GM19351 (cell line): ENCODE data around the gene GOLT1A.

Experiments used
- ATAC-seq: cut with Tn5 transposase; IDR thresholded peaks from one replicate; pipeline ENCODE4 v1.9.1; 2021; ENCODE audit warnings: mild to moderate bottlenecking, moderate library complexity; ENCODE audit not compliant: unreplicated experiment

The GOLT1A gene

DNA sequence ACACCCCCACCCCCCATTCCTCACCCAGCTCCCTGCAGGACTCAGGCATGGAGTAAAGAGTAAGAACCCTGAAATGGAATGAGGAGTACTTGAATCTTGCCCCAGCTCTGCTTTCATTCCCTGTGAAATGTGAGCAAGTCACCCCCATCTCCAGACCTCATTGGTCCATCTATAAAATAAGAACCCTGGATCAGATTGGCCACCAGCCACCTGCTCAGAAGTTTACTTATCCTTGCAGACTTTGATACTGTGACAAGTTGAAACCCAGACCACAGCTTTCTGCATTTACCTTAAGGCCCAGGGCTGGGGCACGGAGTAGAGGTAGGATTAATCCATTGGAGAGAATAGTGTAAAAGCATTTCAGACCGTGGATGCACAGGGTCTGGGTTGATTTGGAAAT lies 19.7 kb downstream of the GOLT1A start:
- no peak for ATAC-seq

DNA sequence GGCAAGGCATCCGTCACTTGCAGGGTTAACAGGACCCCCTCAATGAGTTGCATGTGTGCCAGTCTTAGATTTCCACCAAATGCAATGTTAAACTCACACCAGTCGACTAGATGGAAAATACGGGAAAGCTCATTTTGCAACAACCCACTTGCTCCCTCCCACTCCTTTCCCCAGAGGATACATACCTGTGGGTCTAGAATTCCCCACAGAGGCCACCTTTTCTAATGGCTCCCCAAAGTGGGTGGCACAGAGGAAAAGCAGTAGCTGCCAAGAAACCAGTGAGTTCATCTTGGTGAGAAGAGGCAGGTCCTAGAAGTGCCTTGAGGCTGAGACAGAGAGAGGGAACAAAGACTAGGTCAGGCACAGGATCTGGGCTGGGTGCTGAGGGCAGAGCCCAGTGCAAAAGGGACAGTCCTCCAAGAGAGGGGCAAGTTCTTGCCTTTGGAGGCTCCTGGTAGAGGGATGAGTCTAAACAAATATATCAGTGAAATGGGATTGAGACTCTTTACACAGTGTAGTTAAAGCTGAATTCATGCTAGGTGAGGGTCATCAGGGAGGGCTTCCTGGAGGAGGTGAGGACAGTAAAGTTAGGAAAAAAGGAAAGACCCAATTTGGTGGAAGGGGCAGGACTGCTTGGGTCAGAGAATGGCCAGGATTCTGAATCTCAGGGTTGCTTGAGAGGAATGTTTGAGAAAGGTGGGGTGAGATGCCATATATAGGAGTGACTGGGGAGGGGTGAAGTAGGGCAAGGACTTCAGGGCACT lies 21.0 kb downstream of the GOLT1A start:
- ATAC-seq, result no peak

DNA sequence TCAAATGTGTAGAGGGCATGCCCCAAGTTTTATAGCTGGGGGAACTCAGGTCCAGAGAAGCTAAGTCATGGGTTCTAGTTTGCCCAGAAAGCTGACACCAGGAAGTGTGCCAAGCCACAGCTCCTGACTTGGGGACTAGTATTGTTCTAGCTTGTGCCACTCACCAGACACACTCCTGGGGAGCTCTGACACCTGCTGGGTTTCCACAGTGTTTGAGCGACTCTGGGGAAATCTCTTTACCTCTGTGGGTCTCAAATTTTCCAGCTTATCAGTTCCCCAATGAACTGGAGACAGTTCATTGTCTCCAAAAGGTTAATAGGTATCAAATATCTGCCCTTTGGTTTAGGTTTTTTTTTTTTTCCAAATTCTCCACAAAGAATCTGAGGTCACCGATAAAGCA lies 21.7 kb downstream of the GOLT1A start:
- no peak for ATAC-seq

DNA sequence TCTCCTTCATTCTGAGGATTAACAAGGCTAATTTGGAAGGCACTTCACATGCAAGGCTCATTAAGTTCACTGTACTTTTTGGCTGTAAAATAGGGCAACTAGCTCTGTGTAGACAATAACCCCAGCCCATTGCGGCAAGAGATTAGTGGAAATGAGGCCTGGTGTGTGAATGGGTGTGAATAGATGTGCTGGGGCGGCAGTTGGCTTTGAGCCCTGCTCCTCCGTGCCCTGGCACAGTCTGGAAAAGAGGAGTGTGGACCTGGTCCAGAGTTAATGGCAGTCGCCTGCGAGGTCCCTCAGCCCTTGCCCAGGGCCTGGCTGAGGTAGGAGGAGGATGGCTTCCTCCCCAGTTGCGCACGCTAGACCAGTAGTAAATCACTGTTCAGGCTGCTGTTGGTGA lies 22.3 kb downstream of the GOLT1A start:
- no peak for ATAC-seq

DNA sequence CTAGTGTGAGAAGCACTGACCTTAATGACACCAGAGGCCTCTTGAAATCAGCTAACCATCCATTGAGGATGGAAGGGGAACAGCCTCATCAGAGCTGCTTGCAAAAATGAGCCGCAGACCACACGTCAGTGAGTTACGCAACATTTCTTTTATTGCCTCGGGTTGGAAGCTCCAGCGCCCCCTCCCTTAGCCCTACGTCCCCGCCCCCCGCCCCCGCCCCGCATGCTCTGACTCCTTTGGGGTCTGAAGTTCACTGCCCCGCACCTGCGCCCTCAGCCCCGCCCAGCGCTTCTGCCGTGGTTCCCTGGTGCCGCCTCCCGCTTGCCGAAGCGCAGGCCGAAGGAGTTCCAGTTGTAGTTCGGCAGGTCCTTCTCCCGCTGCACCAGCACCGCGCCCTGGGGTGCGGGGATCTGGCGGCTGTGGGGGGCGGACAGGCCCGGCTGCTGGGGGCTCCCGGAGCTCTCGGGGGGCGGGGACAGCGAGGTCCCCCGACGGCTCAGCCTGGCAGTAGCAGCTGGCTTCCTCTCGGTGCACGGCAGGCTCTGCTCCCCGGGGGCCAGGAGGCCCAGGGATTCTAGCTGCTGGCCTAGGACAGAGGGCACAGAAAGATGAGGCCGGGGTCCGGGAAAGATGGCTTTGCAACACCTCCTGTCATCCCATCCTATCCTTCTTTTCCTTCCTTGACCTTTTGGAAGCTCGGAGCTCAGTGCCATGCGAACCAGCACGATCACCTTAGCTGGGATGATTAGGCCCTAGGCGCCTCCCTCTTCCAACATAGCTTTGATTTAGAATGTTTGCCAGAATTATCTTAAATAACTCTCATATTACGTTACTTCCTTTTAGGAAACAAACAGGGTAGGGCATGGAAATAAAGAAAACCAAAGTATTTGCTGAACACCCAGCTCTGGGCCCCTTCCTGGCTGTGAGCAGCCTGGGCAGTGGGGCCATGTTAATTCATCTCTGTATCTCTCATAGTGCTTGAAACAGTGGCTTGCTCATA lies 23.3 kb downstream of the GOLT1A start:
- ATAC-seq, result no peak

DNA sequence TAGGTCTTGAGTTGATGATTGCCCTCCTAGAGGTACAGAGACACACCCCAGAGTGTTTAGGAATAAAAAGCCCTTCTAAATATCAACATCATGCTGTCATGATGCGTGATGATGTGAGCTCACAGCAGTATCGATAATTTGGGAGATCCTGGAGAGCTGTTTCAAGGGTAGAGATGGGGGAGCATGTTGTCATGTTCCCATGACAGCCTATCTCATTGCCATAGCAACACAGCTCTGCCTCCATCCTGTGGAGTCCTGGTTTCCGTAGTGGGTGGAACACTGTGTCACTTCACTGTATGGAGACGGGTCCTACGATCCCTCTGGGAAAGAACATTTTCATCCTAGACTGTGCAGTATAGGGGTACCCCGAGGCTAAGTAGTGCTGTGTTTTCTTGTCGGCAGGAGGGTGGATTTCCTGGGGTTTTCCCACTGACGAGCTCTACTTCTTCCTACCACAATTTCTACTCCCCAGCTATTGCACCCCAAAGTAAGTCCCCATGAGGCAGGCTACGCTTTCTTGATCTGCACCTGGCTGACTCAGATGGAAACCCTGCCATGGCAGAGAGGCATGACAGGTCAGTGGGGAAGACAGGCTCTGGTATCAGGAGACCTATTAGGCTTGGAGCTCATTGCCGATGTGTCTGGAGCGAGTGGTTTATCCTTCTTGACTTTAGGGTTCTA lies 24.7 kb downstream of the GOLT1A start:
- ATAC-seq, result no peak

DNA sequence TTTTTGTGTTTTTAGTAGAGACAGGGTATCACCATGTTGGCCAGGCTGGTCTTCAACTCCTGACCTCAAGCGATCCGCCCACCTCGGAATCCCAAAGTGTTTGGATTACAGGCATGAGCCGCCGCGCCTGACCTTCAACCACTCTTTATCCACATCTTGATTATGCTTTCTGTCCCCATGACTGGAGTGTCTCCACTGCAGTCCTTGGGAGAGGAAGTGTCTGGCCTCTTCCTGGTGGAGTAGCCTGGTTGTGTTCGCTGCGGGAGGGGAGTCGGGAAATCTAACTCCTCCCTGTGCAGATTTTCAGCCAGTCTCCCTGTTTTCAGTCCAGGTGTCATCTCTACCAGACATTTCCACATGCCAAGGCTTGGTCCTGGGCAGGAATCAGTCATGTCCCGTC lies 27.2 kb downstream of the GOLT1A start:
- no peak for ATAC-seq

DNA sequence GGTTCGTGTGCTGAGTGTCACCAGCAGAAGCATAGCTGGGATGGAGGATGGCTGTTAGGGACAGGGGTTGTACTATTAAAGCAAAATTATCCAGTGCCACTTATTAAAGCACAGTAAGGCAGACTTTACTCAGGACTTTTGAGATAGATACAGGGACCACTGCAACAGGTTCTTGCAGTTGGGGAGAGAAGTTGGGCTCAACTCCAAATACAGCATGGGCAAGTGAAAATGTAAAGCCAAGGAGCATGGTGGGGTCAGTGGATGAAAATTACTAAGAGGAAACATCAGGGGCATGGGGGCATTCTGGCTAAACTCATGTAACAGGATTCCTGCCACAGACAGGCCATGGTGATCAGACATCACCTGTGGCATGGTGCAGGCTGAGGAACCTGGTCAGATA lies 32.7 kb downstream of the GOLT1A start:
- no peak for ATAC-seq

DNA sequence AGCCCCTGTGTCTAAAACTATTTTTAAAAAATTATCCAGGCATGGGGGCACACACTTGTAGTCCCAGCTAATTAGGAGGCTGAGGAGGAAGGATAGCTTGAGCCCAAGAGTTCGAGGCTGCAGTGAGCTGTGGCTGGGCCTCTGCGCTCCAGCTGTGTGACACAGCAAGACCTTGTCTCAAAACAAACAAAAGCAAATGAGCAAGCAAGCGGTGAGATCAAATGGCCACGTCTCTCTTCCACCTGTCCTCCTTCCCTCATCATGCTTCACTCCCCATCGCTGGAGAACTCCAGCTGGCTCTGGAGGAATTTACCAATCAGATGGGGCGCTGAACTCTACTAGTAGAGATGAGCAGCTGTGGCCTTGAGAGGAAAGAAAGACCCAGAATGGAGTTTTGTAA lies 33.7 kb downstream of the GOLT1A start:
- no peak for ATAC-seq

DNA sequence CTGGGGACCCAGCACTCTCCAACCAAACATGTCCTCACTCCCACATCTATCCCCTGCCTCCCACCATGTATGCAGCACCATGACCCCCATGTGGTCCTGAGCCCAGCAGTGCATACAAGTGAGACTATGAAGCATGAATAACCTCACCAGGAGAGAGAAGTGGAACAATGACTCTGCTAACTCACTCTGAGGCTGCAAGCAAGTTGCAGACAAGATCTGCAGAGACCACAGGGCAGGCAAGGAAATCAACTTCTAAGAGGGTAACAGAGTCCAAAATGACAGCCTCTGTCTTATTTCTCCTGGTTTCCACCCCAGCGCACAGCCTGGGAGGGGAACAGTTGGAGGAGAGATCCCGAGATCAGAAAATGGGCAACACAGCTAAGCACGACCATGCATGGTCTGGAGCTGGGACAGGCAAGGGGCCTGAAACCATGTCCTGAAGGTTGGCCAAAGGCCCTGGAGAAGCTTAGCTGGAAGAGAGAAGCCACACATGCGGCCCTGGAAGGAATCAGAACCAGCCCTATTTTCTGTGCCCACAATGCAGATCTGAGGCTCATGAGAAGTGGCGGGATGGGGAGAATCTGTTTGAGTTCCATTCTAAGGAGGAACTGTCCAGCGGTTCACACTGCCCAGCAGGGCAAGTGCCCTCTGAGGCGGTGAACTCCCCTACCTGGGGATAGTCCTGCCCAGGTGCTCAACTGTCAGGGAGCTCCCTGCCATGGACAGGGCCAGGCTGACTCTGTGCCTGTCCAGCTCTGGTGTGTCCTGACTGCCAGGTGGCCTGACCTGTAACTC lies 35.1 kb downstream of the GOLT1A start:
- ATAC-seq, result no peak

DNA sequence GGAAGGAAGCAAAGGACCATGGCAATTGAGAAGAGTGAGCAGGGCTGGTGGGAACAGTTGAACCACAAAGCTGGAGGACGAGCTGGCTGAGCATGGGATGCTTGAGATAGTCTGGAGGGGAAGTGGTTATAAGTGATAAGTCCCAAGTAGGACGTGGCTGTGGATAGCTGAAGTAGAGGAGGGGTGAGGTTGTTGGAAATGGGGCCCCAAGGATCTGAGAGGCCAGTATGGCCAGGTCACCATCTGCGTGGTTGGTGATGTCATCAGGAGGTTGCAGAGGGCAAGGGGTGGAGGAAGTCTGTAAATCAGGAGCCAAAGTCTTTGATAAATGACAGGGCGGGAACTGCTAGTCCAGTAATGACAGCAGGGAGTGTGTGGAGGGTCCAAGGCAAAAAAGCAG lies 36.7 kb downstream of the GOLT1A start:
- ATAC-seq, result no peak

DNA sequence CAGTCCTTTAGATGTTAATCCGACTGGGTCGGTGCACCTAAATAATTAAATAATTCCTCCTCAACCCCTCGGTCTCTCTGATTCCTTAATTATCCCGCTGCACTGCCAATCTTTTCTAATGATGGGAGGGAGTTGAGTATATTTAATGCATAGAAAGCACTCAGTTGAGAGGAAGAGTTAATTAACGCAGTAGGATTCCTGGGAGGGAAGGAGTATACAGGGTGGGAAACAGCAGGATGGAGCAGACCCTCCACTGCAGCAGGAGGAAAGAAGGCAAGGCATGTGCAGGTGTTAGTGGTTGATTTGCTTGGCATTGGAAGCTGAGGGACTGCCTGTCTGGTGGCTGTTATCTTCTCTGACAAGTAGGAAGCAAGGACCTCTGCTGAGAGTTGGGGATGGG lies 37.7 kb downstream of the GOLT1A start:
- ATAC-seq, result no peak

DNA sequence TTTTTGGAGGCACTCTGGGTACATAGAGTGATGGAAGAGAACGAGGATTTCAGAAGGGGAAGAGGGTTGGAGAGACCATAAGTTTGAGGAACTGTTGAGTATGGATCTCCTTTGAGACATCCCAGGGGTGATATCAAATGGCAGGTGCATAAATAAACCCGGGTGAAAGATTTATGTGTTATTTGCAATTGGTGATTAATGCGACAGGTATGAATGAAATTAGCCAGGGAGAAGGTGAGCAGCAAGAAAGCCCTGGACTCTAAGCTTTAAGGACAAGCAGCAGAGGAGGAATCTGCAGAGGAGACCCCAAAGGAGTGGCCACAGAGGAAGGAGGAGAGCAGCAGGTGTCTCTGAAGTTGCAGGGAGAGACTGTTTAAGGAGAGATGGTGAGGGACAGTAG lies 38.8 kb downstream of the GOLT1A start:
- no peak for ATAC-seq

DNA sequence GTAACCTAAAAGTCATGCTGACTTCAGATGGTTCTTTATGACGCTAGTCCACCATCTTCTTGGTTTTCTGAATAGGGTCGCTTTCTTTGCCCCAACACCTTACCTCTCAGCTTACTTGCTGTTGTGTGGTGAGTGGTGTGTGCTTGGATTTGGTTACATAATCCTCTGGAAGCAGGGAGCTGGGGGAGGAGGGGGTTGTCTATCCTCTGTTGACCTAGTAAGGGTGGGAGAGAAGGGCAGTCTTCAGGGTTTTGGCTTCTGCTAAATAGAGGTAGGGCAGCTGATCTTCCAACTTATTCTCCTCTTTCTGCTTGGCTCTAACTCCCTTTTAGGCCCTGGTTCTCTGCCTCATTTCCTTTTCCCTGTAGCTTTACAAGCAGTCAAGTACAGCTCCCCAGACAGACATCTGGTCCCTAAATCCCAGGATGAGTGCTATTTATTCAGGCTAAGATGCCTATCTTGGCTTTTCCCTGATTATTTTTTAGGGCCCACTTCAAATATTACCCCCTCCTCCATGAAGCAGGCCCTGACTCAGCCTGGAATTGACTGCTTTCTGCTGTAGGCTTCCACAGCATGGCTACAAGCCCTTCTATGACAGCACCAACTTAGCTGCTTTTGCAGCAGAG lies 41.3 kb downstream of the GOLT1A start:
- no peak for ATAC-seq

DNA sequence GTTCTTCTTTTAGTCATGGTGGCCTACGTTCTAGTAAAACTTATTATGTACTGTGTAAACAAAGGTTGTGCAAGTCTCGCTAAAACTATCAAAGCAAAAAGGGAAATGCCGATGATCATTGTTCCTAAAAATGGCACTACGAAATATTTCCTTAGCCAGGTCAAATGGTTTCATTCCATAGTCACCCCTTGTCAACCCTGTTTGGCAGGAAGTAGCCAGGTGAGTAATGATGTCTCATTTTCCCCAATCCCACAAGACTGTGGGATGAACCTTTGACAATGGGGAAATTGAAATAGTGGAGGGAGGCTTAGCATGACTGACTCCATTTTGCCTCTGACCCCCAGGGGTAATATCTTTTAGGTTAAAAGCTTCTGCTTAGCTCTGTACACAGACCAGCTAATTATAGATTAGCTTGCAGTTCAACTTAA lies 42.0 kb downstream of the GOLT1A start:
- no peak for ATAC-seq

DNA sequence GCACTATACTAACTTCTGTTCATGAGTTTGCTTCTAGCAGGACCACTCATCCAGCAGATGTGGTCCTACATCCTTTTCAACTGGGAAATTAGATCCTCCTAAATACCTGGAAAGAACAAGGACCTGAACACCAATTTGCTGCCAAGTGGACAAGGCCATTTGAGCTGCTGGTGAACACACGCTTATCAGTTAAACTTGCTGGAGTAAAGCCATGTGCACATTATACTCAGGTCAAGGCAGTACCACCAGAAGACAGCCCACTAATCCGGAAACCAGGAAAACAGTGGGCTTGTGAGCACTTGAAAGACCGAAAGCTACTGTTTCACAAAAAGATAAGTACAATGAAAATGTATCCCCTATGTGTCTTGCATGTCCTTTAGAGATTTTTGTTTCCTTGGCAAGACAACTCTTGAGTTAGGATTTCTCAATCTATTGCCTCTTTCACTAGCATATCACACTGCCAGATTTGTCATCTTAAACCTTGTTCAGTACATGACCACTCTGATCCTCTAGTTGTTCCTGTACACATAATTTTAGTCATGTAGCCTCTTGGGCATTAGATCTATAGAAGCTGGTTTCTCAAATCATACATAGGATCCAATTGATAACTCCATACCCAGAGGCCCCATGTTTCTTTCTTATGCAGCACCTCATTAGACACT lies 43.2 kb downstream of the GOLT1A start:
- ATAC-seq, result no peak

DNA sequence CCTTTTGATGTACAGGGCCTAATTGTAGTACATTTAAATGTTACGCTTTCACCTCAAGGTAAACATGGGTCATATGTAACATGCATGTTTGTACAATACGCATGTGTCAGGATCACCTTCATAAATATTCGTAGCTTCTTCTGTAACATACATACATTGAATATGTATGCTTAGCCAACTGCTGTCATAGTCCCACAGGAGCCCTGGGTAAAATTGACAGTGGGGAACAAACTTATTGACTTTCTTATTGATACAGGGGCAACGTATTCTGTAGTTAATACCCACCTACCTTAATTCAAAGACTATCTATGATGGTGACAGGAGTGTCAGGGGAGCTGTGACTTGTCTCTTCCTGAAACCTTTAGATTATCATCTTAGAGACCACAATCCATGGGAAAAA lies 43.9 kb downstream of the GOLT1A start:
- ATAC-seq, result no peak

DNA sequence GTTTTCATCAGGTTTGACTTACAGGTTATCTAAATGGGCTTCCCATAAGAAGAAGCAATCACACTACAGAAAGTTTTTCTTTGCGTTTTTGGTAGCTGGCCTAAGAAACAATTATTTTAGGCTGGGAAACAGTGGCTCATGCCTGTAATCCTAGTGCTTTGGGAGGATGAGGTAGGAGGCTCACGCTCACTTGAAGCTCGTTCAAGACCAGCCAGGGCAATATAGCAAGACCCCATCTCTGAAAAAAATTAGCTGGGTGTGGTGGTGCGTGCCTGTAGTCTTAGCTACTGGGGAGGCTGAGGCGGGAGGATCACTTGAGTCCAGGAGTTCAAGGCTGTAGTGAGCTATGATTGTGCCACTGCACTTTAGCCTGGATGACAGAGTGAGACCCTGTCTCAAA lies 46.1 kb downstream of the GOLT1A start:
- ATAC-seq, result no peak

DNA sequence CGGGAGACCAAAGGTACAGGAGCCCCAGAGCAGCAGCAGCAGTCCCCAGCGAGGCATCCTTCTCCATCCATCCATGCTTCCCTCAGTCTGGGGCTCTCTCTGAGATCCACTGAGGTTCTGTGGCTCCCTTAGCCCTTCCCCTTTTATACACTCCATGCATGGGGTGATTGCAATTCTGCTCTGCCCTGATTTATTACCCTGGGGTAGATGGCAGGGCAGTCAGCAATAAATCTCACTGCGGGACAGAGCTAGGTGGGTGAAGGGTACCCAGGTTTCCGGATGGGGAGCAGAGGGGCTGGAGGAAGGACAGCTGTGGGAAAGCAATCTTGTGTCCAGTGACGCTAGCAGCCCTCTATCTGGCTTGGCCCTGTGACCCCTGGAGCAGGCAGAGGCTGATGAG lies 47.6 kb downstream of the GOLT1A start, which contains the start of gene REN:
Gene REN, minus strand, starts transcription at position 119 of the 400 bp plus-strand sequence. Its CDS starts 44 bp downstream, at position 75.
- ATAC-seq, result no peak
